H1 (cell line): ENCODE measurements around the gene OR4C11. TPM values are rescaled to one million over a fixed set of nuclear protein-coding genes. Genes with fewer than 3 reads are reported as not detected.

ENCODE experiments used
- polyA plus RNA-seq, 7 experiments: library from polyadenylated mRNA; depleted of rRNA in 3 of 7; stranded (reverse) in 5 of 7; unstranded in 2 of 7; fragments of >200 nt in 5 of 7; fragments of 200-250 nt in 2 of 7; gene quantifications; 1 replicate in 5 of 7; 2 replicates in 1 of 7; 4 replicates in 1 of 7; pipeline versions ENCODE4 v1.2.1 to v1.2.3, GENCODE V29; 2011 to 2013; ENCODE audit warnings: missing spikeins in 2 of 7, mixed read lengths in 2 of 7
- total RNA-seq: library from RNA; stranded (reverse); fragmentation: NEBNext Ultra II Directional; extraction: Animal tissue kit (Norgen Biotek cat#: 25700); gene quantifications from 2 replicates; pipeline ENCODE4 v1.2.1, GENCODE V29; 2021
- TF ChIP-seq, protein P1 (sequence below): fragments of 300-600 bp; sonication (generic); IDR thresholded peaks from 2 replicates; pipeline ENCODE4 v1.7.1; 2012; ENCODE audit warnings: low read length, moderate library complexity, mild to moderate bottlenecking, inconsistent platforms; ENCODE audit not compliant: insufficient replicate concordance
- TF ChIP-seq, protein P2 (sequence below): IDR thresholded peaks from 2 replicates; pipeline ENCODE4 v1.6.1; 2012; ENCODE audit warnings: inconsistent platforms

The OR4C11 gene
- total and polyA plus RNA-seq, 2 of the 8 experiments (the other 6 are each of a cell fraction or from before 2014, with no cell fraction given): not detected

DNA sequence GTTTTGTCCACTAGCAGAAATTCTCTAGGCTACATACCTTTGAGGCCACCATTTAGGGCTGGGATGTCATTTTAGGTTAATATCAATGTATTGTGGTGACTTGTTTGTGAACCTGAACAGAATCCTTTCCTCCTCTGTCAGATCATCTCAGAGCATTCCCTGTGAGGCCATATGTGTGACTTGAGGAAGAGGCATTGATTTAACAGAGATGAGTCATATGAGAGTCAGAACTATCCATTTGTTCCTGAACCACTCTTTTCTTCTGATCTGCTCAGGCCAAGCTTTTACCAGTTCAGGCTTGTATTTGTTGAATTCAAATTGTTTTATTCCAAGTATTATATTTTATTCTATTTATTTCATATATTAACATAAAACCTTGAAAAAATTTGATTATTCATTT lies 47.7 kb upstream of the OR4C11 start (continued):
- TF ChIP-seq, protein P1, sequence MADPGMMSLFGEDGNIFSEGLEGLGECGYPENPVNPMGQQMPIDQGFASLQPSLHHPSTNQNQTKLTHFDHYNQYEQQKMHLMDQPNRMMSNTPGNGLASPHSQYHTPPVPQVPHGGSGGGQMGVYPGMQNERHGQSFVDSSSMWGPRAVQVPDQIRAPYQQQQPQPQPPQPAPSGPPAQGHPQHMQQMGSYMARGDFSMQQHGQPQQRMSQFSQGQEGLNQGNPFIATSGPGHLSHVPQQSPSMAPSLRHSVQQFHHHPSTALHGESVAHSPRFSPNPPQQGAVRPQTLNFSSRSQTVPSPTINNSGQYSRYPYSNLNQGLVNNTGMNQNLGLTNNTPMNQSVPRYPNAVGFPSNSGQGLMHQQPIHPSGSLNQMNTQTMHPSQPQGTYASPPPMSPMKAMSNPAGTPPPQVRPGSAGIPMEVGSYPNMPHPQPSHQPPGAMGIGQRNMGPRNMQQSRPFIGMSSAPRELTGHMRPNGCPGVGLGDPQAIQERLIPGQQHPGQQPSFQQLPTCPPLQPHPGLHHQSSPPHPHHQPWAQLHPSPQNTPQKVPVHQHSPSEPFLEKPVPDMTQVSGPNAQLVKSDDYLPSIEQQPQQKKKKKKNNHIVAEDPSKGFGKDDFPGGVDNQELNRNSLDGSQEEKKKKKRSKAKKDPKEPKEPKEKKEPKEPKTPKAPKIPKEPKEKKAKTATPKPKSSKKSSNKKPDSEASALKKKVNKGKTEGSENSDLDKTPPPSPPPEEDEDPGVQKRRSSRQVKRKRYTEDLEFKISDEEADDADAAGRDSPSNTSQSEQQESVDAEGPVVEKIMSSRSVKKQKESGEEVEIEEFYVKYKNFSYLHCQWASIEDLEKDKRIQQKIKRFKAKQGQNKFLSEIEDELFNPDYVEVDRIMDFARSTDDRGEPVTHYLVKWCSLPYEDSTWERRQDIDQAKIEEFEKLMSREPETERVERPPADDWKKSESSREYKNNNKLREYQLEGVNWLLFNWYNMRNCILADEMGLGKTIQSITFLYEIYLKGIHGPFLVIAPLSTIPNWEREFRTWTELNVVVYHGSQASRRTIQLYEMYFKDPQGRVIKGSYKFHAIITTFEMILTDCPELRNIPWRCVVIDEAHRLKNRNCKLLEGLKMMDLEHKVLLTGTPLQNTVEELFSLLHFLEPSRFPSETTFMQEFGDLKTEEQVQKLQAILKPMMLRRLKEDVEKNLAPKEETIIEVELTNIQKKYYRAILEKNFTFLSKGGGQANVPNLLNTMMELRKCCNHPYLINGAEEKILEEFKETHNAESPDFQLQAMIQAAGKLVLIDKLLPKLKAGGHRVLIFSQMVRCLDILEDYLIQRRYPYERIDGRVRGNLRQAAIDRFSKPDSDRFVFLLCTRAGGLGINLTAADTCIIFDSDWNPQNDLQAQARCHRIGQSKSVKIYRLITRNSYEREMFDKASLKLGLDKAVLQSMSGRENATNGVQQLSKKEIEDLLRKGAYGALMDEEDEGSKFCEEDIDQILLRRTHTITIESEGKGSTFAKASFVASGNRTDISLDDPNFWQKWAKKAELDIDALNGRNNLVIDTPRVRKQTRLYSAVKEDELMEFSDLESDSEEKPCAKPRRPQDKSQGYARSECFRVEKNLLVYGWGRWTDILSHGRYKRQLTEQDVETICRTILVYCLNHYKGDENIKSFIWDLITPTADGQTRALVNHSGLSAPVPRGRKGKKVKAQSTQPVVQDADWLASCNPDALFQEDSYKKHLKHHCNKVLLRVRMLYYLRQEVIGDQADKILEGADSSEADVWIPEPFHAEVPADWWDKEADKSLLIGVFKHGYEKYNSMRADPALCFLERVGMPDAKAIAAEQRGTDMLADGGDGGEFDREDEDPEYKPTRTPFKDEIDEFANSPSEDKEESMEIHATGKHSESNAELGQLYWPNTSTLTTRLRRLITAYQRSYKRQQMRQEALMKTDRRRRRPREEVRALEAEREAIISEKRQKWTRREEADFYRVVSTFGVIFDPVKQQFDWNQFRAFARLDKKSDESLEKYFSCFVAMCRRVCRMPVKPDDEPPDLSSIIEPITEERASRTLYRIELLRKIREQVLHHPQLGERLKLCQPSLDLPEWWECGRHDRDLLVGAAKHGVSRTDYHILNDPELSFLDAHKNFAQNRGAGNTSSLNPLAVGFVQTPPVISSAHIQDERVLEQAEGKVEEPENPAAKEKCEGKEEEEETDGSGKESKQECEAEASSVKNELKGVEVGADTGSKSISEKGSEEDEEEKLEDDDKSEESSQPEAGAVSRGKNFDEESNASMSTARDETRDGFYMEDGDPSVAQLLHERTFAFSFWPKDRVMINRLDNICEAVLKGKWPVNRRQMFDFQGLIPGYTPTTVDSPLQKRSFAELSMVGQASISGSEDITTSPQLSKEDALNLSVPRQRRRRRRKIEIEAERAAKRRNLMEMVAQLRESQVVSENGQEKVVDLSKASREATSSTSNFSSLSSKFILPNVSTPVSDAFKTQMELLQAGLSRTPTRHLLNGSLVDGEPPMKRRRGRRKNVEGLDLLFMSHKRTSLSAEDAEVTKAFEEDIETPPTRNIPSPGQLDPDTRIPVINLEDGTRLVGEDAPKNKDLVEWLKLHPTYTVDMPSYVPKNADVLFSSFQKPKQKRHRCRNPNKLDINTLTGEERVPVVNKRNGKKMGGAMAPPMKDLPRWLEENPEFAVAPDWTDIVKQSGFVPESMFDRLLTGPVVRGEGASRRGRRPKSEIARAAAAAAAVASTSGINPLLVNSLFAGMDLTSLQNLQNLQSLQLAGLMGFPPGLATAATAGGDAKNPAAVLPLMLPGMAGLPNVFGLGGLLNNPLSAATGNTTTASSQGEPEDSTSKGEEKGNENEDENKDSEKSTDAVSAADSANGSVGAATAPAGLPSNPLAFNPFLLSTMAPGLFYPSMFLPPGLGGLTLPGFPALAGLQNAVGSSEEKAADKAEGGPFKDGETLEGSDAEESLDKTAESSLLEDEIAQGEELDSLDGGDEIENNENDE: no peak
- TF ChIP-seq, protein P2, sequence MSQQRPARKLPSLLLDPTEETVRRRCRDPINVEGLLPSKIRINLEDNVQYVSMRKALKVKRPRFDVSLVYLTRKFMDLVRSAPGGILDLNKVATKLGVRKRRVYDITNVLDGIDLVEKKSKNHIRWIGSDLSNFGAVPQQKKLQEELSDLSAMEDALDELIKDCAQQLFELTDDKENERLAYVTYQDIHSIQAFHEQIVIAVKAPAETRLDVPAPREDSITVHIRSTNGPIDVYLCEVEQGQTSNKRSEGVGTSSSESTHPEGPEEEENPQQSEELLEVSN: no peak
- TF ChIP-seq, all 59 proteins: peak for 0
